Ishikawa (cell line): ENCODE measurements around the gene NLGN1.

Experiments
- CEBPB ChIP-seq: IDR thresholded peaks from 2 replicates; pipeline ENCODE4 v1.6.1; 2012
- CREB1 ChIP-seq: IDR thresholded peaks from 2 replicates; pipeline ENCODE4 v1.6.1; 2012; ENCODE audit warnings: low read depth
- EGR1 ChIP-seq: IDR thresholded peaks from 2 replicates; pipeline ENCODE4 v1.6.1; 2012
- EP300 ChIP-seq: IDR thresholded peaks from 2 replicates; pipeline ENCODE4 v1.6.1; 2012; ENCODE audit warnings: borderline replicate concordance
- FOXM1 ChIP-seq: IDR thresholded peaks from 2 replicates; pipeline ENCODE4 v1.6.1; 2012; ENCODE audit warnings: low read depth, borderline replicate concordance
- NFIC ChIP-seq: IDR thresholded peaks from 2 replicates; pipeline ENCODE4 v1.6.1; 2012
- RAD21 ChIP-seq: IDR thresholded peaks from 2 replicates; pipeline ENCODE4 v1.6.1; 2012; ENCODE audit warnings: low read depth
- TAF1 ChIP-seq: IDR thresholded peaks from 2 replicates; pipeline ENCODE4 v1.6.1; 2012; ENCODE audit warnings: low read depth, mild to moderate bottlenecking
- TCF12 ChIP-seq: IDR thresholded peaks from 2 replicates; pipeline ENCODE4 v1.6.1; 2012; ENCODE audit warnings: low read depth
- TEAD4 ChIP-seq: IDR thresholded peaks from 2 replicates; pipeline ENCODE4 v1.6.1; 2012
- USF1 ChIP-seq: IDR thresholded peaks from 2 replicates; pipeline ENCODE4 v1.6.1; 2012
- YY1 ChIP-seq: IDR thresholded peaks from 2 replicates; pipeline ENCODE4 v1.6.1; 2012; ENCODE audit warnings: low read depth
- ZBTB7A ChIP-seq: IDR thresholded peaks from 2 replicates; pipeline ENCODE4 v1.6.1; 2012; ENCODE audit warnings: low read depth
- TF ChIP-seq, protein P1 (sequence below): IDR thresholded peaks from 2 replicates; pipeline ENCODE4 v1.6.1; 2012; ENCODE audit warnings: low read depth, mild to moderate bottlenecking
- TF ChIP-seq, protein P2 (sequence below): IDR thresholded peaks from 2 replicates; pipeline ENCODE4 v1.6.1; 2012

The NLGN1 gene

DNA sequence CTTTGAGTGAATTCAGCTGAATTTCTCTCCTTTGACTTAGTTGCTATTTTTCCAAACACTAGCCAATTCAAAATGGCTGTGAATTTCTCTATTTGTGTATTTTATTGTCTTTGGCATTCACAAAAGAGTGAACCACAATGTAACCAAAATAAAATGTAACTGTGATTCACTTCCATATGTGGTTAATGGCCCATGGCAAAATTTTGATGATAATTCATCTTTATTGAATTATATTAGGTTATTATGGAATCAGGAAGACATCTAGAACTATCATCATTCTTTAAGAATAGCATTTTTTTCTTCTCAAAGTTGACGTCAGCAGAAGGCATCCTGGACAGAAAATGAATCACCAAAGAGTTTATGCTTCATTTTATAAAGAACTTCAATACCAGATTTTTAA, 756.3 kb downstream of the NLGN1 start:
- TF ChIP-seq YY1 = no peak

DNA sequence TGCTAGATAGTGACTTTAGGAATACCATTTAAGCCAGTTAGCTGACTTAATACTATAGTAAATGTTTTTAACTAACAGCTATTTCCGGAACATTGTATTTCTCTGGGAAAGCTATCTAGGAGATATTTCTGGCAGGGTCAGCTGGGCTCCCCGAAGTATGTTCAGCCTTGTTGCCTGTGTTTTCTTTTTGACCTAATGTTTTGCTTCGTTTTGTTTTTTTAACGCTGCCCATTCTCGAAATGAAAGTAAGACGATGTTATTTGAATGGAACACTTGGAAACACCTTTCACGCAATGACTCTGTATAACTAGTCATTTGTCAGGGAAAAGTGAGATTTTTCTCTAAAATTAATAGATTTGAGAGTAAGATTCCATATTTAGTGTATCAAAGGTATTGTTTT, 758.7 kb downstream of the NLGN1 start:
- no peak for TF ChIP-seq TEAD4
- TF ChIP-seq CREB1 = no peak
- no peak for TF ChIP-seq USF1
- no peak for TF ChIP-seq TAF1
- TF ChIP-seq EGR1 = no peak
- no peak for TF ChIP-seq TCF12
- TF ChIP-seq CEBPB = no peak
- TF ChIP-seq YY1 = no peak
- TF ChIP-seq NFIC = no peak
- TF ChIP-seq, protein P1, sequence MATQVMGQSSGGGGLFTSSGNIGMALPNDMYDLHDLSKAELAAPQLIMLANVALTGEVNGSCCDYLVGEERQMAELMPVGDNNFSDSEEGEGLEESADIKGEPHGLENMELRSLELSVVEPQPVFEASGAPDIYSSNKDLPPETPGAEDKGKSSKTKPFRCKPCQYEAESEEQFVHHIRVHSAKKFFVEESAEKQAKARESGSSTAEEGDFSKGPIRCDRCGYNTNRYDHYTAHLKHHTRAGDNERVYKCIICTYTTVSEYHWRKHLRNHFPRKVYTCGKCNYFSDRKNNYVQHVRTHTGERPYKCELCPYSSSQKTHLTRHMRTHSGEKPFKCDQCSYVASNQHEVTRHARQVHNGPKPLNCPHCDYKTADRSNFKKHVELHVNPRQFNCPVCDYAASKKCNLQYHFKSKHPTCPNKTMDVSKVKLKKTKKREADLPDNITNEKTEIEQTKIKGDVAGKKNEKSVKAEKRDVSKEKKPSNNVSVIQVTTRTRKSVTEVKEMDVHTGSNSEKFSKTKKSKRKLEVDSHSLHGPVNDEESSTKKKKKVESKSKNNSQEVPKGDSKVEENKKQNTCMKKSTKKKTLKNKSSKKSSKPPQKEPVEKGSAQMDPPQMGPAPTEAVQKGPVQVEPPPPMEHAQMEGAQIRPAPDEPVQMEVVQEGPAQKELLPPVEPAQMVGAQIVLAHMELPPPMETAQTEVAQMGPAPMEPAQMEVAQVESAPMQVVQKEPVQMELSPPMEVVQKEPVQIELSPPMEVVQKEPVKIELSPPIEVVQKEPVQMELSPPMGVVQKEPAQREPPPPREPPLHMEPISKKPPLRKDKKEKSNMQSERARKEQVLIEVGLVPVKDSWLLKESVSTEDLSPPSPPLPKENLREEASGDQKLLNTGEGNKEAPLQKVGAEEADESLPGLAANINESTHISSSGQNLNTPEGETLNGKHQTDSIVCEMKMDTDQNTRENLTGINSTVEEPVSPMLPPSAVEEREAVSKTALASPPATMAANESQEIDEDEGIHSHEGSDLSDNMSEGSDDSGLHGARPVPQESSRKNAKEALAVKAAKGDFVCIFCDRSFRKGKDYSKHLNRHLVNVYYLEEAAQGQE = no peak
- TF ChIP-seq, protein P2, sequence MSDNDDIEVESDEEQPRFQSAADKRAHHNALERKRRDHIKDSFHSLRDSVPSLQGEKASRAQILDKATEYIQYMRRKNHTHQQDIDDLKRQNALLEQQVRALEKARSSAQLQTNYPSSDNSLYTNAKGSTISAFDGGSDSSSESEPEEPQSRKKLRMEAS = no peak

GRCh38 chr3:174158674-174159073, 761.1 kb downstream of the NLGN1 start:
- no peak for TF ChIP-seq YY1
- TF ChIP-seq CEBPB = no peak
- no peak for TF ChIP-seq EGR1
- TF ChIP-seq TAF1 = no peak
- no peak for TF ChIP-seq TCF12
- TF ChIP-seq FOXM1 = no peak
- TF ChIP-seq ZBTB7A = no peak
- TF ChIP-seq RAD21 = no peak
- no peak for TF ChIP-seq TEAD4
- no peak for TF ChIP-seq CREB1
- TF ChIP-seq, protein P2 = no peak
- TF ChIP-seq EP300 = no peak
- TF ChIP-seq USF1 = no peak
- TF ChIP-seq, protein P1 = no peak
- no peak for TF ChIP-seq NFIC

DNA sequence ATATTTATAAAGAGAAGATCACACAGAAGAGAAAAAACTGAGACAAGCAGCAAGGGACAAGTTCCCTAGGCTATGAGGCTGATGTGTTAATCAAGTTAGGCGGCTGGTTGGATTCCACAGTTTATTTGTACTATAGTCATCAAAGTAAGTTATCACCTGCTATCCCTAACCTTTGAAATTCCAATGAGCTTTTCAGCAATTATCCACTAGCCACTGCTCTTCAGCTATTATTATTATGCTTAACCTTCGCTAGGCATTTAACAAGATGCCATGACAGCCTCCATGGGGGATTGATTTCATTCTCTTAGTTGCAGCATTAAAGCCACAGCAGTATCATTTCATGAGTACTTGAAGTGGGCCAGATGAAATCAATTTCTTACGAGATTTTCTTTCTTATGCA, 762.1 kb downstream of the NLGN1 start:
- TF ChIP-seq EP300 = no peak
- TF ChIP-seq FOXM1 = no peak
- TF ChIP-seq, protein P2 = no peak
- no peak for TF ChIP-seq TEAD4
- TF ChIP-seq RAD21 = no peak
- no peak for TF ChIP-seq TCF12
- TF ChIP-seq TAF1 = no peak
- TF ChIP-seq EGR1 = no peak
- TF ChIP-seq ZBTB7A = no peak

DNA sequence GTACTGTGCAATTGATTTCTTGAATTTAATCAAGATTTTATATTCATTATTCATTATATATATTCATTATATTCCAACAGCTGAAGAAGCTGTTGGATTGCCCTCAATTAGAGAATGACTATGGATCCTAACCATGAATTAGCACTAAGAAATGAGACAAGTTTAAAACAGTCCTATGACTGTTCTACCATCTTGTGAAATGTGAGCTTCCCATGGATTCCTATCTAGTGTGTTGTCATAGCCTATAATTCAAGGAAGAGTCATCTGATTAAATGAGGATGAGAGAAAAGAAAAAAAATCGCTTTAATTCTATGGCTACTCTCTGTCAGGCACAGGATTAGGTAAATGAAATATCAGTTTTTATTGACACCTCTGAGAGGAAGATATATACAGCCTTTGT, 765.0 kb downstream of the NLGN1 start:
- TF ChIP-seq, protein P1 = no peak
- TF ChIP-seq ZBTB7A = no peak
- TF ChIP-seq TEAD4 = no peak
- no peak for TF ChIP-seq CREB1
- no peak for TF ChIP-seq TAF1
- TF ChIP-seq, protein P2 = no peak
- TF ChIP-seq FOXM1 = no peak
- no peak for TF ChIP-seq CEBPB
- TF ChIP-seq USF1 = no peak
- TF ChIP-seq EGR1 = no peak
- TF ChIP-seq TCF12 = no peak
- TF ChIP-seq EP300 = no peak
